ENCODE results near the gene KIF13A.

The KIF13A gene

DNA sequence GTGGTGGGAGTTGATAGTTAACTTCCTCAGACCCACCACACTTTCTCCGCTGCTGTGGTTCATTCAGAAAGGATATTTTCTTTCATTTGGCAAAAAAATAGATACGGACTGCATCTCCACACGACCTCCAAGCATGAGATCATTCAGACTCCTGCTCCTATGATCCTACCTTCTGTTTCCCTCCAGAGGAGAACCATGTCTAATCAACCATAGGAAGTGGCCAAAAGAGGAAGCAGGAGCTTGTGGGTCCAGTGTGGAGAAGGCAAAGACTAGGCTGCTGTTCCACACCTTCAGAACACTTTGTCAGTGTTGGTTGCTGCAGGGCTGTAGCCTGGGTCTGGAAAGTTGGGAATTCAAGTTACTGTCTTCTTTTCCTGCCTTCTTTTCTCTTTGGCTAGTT, 10.6 kb upstream of the KIF13A start:
- H3K9ac ChIP-seq (ENCODE audit: low read depth, low read length), result no peak overlapping the region
- H3K4me1 ChIP-seq (ENCODE audit: insufficient read depth, low read length), result no peaks in the 10 kb centered on the region
- 95% methylated on average over 3 of the region's 3 CpGs for WGBS

DNA sequence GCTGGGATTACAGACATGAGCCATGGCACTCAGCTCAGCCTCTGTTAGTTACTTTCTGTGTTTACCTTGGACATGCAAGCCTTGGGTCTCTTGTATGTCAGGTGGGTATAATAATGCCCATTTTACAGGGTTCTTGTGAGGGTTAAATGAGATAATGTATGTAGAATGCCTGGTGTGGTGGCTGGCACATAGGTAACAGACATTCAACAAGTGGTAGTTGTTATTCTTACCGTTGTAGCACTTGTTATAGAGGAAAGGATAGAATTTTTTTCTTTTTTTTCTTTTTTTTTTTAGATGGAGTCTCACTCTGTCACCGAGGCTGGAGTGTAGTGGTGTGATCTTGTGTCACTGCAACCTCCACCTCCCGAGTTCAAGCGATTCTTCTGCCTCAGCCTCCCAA, 8.0 kb upstream of the KIF13A start:
- Histone ChIP-seq H3K4me3 (ENCODE audit: low read length) (no peak overlapping the region), H3K4me1 (ENCODE audit: insufficient read depth, low read length) (no peaks in the 10 kb centered on the region), H3K27ac (ENCODE audit: low read depth, low read length) (no peak overlapping the region), H3K9me3 (ENCODE audit: insufficient read depth, low read depth, low read length) (no peaks in the 10 kb centered on the region), H3K9ac (ENCODE audit: low read depth, low read length) (no peak overlapping the region), H3K36me3 (ENCODE audit: insufficient read depth, low read length) (no peaks in the 10 kb centered on the region), H3K27me3 (ENCODE audit: insufficient read depth, low read length) (no peaks in the 10 kb centered on the region)
- WGBS, result 94% methylated on average over 4 of the region's 4 CpGs

More for the DNA sequence above, 10.6 kb upstream of the KIF13A start:
- Histone ChIP-seq H3K27ac (ENCODE audit: low read depth, low read length) (no peak overlapping the region), H3K4me3 (ENCODE audit: low read length) (no peak overlapping the region), H3K36me3 (ENCODE audit: insufficient read depth, low read length) (no peaks in the 10 kb centered on the region), H3K27me3 (ENCODE audit: insufficient read depth, low read length) (no peaks in the 10 kb centered on the region), H3K9me3 (ENCODE audit: insufficient read depth, low read depth, low read length) (no peaks in the 10 kb centered on the region)

DNA sequence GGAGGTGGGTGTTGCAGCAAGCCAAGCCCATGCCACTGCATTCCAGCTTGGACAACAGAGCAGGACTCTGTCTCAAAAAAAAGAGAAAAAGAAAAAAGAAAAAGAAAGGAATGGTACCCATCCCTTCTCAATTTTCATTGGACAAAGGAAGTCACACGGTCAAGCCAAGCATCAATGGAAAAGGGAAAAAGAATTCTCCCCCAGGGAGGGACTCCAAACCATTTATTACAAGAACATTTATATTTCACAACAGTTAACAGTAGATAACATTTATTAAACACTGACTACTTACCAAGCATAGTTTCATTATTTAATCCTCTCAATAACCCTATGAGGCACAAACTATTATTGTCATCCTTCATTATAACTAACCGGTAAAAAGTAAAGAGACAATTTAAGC, 6.6 kb upstream of the KIF13A start:
- Histone ChIP-seq H3K4me1 (ENCODE audit: insufficient read depth, low read length) (no peaks in the 10 kb centered on the region), H3K4me3 (ENCODE audit: low read length) (no peak overlapping the region), H3K36me3 (ENCODE audit: insufficient read depth, low read length) (no peaks in the 10 kb centered on the region), H3K9me3 (ENCODE audit: insufficient read depth, low read depth, low read length) (no peaks in the 10 kb centered on the region), H3K27me3 (ENCODE audit: insufficient read depth, low read length) (peaks cover 5% of the 10 kb centered on the region; the same call in 1 of the 2 replicates), H3K27ac (ENCODE audit: low read depth, low read length) (no peak overlapping the region), H3K9ac (ENCODE audit: low read depth, low read length) (no peak overlapping the region)
- WGBS, result 91% methylated on average over 2 of the region's 2 CpGs

DNA sequence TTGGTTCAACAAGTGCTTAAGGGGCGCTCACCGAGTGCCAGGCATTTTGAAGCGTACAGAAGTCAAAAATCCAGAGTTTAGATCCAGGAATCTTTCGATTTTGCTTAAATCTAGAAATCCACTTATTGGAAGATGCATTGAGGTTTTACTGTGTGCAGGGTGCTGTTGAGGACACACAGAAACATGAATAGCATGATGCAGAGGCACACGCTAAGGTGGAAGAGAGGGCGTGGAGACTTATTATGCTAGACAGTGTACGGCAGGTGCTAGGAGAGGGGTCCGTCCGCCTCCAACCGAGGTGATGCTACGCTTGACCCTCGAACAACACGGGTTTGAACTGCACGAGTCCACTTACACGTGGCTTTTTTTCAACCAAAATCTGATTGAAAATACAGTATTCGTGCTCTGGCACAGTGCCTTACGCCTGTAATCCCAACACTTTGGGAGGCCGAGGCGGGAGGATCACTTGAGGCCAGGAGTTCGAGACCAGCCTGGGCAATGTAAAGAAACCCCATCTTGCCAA, 1.0 kb upstream of the KIF13A start:
- Histone ChIP-seq H3K9ac (ENCODE audit: low read depth, low read length) (peak overlapping the region; percentile 87), H3K36me3 (ENCODE audit: insufficient read depth, low read length) (peaks cover 3% of the 10 kb centered on the region; the same call in 1 of the 2 replicates), H3K4me3 (ENCODE audit: low read length) (peak overlapping the region; percentile 79), H3K27me3 (ENCODE audit: insufficient read depth, low read length) (peaks cover 12% of the 10 kb centered on the region), H3K27ac (ENCODE audit: low read depth, low read length) (no peak overlapping the region), H3K9me3 (ENCODE audit: insufficient read depth, low read depth, low read length) (no peaks in the 10 kb centered on the region), H3K4me1 (ENCODE audit: insufficient read depth, low read length) (peaks cover 28% of the 10 kb centered on the region)
- 81% methylated on average over 20 of the region's 20 CpGs for WGBS

- peak overlapping the region; percentile 62; the same call in 1 of the 2 replicates for H3K27ac ChIP-seq (ENCODE audit: low read depth, low read length)
- H3K36me3 ChIP-seq (ENCODE audit: insufficient read depth, low read length), result peaks cover 3% of the 10 kb centered on the region; the same call in 1 of the 2 replicates
- peak overlapping the region; percentile 79 for H3K4me3 ChIP-seq (ENCODE audit: low read length)
- no peaks in the 10 kb centered on the region for H3K9me3 ChIP-seq (ENCODE audit: insufficient read depth, low read depth, low read length)
- 1% methylated on average over 77 of the region's 78 CpGs for WGBS
- peak overlapping the region; percentile 87 for H3K9ac ChIP-seq (ENCODE audit: low read depth, low read length)
- H3K4me1 ChIP-seq (ENCODE audit: insufficient read depth, low read length), result peaks cover 28% of the 10 kb centered on the region
- peaks cover 12% of the 10 kb centered on the region for H3K27me3 ChIP-seq (ENCODE audit: insufficient read depth, low read length)
Measured at GRCh38 chr6:17987697-17988421, 424 bp upstream of the KIF13A start.

DNA sequence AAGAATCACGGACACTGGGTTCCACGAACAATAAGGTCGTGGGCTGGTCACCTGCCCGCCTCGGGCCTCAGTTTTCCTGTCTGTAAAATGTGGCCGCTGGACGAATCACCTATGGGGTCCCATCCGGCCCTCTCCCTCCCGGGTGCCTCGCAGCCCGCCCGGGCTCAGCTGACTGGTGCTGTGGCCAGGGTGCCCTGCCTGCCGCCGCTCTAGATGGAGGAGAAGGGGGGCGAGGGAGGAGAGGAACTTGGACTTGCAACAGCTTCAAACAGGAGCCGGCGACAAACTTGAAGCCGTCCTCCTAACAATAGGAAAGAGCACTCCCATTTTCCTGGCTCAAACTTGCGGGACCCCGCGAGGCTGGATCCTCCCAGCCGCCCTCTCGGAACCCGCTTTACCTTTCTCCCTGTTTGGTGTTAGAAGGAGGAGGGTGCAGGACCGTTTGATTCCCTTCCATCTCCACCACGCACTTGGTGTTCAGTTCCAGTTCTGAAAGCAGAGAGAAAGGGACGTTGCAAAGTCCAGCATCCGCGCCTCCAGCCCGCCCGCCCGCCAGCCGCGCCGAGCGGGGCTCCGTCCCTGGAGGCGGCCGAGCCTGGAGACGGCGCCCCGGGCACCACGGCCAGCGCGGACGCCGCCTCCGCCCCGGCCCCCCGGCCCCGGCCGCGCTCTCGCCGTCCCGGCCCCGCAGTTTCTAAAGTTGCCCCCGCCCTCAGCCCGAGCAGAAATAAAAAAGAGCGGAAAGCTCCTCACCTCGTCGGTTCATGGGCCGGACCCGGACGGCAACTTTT, 584 bp downstream of the KIF13A start:
- Histone ChIP-seq H3K27ac (ENCODE audit: low read depth, low read length) (peak overlapping the region; percentile 65; the same call in 1 of the 2 replicates), H3K4me3 (ENCODE audit: low read length) (peak overlapping the region; percentile 79), H3K36me3 (ENCODE audit: insufficient read depth, low read length) (peaks cover 3% of the 10 kb centered on the region), H3K27me3 (ENCODE audit: insufficient read depth, low read length) (peaks cover 12% of the 10 kb centered on the region), H3K4me1 (ENCODE audit: insufficient read depth, low read length) (peaks cover 28% of the 10 kb centered on the region), H3K9ac (ENCODE audit: low read depth, low read length) (peak overlapping the region; percentile 73), H3K9me3 (ENCODE audit: insufficient read depth, low read depth, low read length) (no peaks in the 10 kb centered on the region)
- WGBS, result under 1% methylated on average over 62 of the region's 65 CpGs

DNA sequence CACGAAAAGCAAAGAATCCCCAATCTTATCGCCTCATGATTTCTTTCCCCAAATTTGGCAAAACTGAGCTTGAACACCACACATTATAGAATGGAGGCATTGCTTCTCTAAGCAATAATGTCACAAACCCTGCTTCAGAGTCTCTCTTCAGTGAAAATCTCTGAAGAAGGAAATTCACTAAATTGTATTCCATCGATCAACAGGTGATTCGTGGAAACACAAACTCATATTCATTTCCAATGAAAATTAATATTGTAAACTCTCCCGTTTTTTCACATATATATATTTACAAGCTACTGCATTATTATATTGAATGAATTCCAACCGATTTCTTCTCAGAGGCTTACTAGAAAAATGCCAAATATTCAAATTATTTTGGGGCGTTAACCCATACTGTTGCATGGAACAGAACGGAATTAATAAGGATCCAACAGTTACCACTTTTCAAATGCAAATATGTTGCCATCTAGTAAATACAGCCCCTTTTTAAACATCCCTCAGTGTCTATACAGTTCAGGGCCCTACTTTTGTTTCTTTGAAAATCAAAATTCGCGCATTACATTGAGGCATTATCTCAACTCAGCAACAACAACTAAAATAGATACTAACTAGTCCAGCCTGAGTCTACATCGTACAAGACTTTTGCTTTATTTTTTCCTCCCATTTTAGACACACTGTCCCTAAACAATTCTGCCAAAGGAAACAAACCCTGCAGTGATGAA, 1.3 kb downstream of the KIF13A start:
- Histone ChIP-seq H3K4me1 (ENCODE audit: insufficient read depth, low read length) (peaks cover 28% of the 10 kb centered on the region), H3K9ac (ENCODE audit: low read depth, low read length) (peak overlapping the region; percentile 73; the same call in 1 of the 2 replicates), H3K27me3 (ENCODE audit: insufficient read depth, low read length) (peaks cover 12% of the 10 kb centered on the region), H3K36me3 (ENCODE audit: insufficient read depth, low read length) (peaks cover 5% of the 10 kb centered on the region), H3K27ac (ENCODE audit: low read depth, low read length) (peak overlapping the region; percentile 65; the same call in 1 of the 2 replicates), H3K4me3 (ENCODE audit: low read length) (peak overlapping the region; percentile 79), H3K9me3 (ENCODE audit: insufficient read depth, low read depth, low read length) (no peaks in the 10 kb centered on the region)
- WGBS, result 35% methylated on average over 11 of the region's 11 CpGs

DNA sequence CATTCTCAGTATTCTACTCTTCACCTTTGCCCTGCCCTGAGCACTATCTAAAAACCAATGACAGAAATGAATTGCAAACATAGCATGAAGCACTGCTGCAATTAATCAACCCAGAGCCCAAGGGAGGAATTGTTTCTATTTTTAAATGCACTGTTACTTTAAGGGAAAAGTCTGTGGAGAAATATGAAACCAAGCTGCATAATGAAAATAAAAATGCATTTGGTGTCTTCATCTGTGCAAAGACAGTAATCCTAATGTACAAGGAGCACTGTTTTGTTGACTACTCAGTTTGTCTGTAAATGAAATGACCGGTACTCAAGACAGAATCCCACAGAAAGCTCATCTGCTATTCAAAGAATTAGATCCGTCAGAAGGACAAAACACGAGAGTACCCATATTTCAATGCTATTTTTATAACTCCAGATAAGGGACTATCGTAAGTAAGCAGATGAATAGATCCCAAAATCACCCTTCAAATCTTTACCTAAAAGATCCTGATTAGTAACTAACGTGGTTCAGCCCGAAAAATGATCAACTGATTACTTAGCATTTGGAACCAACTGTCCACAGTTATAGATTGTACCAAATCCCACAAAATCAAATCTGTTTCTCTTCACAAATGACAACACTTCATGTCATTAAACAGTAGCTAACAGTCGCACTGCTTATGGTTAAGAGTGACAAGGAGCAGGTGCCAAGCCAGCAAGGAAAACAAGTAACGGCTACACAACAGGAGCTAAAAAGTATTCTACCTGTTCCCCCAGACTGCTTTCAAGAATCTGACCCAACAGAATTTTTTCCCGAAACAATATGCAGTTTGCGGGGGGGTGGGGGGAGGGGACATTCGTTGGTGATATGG, 2.4 kb downstream of the KIF13A start:
- Histone ChIP-seq H3K27ac (ENCODE audit: low read depth, low read length) (no peak overlapping the region), H3K36me3 (ENCODE audit: insufficient read depth, low read length) (peaks cover 5% of the 10 kb centered on the region), H3K9ac (ENCODE audit: low read depth, low read length) (no peak overlapping the region), H3K4me1 (ENCODE audit: insufficient read depth, low read length) (peaks cover 28% of the 10 kb centered on the region), H3K9me3 (ENCODE audit: insufficient read depth, low read depth, low read length) (no peaks in the 10 kb centered on the region), H3K27me3 (ENCODE audit: insufficient read depth, low read length) (peaks cover 12% of the 10 kb centered on the region), H3K4me3 (ENCODE audit: low read length) (peak overlapping the region; percentile 14; the same call in 1 of the 2 replicates)
- WGBS, result 86% methylated on average over 8 of the region's 11 CpGs

GRCh38 chr6:17984399-17984798, 3.0 kb downstream of the KIF13A start:
- no peaks in the 10 kb centered on the region for H3K9me3 ChIP-seq (ENCODE audit: insufficient read depth, low read depth, low read length)
- H3K27me3 ChIP-seq (ENCODE audit: insufficient read depth, low read length), result peaks cover 11% of the 10 kb centered on the region
- no peak overlapping the region for H3K9ac ChIP-seq (ENCODE audit: low read depth, low read length)
- no peak overlapping the region for H3K27ac ChIP-seq (ENCODE audit: low read depth, low read length)
- peaks cover 28% of the 10 kb centered on the region for H3K4me1 ChIP-seq (ENCODE audit: insufficient read depth, low read length)
- H3K4me3 ChIP-seq (ENCODE audit: low read length), result no peak overlapping the region
- peaks cover 5% of the 10 kb centered on the region for H3K36me3 ChIP-seq (ENCODE audit: insufficient read depth, low read length)
- WGBS, result 70% methylated on average over 1 of the region's 1 CpG

- H3K4me3 ChIP-seq (ENCODE audit: low read length), result no peak overlapping the region
- H3K27ac ChIP-seq (ENCODE audit: low read depth, low read length), result no peak overlapping the region
- H3K9me3 ChIP-seq (ENCODE audit: insufficient read depth, low read depth, low read length), result no peaks in the 10 kb centered on the region
- no peak overlapping the region for H3K9ac ChIP-seq (ENCODE audit: low read depth, low read length)
- WGBS, result 89% methylated on average over 2 of the region's 2 CpGs
- peaks cover 5% of the 10 kb centered on the region for H3K27me3 ChIP-seq (ENCODE audit: insufficient read depth, low read length)
- peaks cover 28% of the 10 kb centered on the region for H3K4me1 ChIP-seq (ENCODE audit: insufficient read depth, low read length)
- H3K36me3 ChIP-seq (ENCODE audit: insufficient read depth, low read length), result peaks cover 5% of the 10 kb centered on the region
Measured at GRCh38 chr6:17983730-17984129, 3.7 kb downstream of the KIF13A start.

Measured in HUES64 (cell line).